Left hindlimb (tissue), 1 donor: Measurements from ENCODE around the gene GSN.
A peak's percentile ranks its signal among the peaks of the same experiment; 100 is the strongest.

Experiments
- DNase-seq: peaks from one replicate; pipeline ENCODE4 v3.0.0-alpha.2; 2018

The GSN gene

DNA sequence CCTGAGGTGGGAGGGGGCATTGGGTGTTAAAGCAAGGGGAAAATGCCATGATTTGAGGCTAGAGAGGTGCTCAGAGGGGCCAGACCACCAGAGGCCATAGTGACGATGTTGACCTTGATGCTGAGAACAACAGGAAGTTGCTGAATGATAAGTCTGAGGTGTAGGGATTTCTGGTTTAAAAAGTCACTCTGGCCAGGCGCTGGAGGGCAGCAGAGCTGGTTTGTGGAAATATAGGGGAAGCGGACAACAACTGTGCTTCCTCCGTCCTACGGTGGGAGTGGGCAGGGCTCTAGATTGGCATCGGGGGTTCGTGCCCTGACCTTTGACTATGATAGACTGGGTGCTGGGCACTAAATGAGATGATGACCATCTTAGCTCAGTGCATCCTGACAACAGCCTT, 57.4 kb downstream of the GSN start:
- no peak for DNase-seq

DNA sequence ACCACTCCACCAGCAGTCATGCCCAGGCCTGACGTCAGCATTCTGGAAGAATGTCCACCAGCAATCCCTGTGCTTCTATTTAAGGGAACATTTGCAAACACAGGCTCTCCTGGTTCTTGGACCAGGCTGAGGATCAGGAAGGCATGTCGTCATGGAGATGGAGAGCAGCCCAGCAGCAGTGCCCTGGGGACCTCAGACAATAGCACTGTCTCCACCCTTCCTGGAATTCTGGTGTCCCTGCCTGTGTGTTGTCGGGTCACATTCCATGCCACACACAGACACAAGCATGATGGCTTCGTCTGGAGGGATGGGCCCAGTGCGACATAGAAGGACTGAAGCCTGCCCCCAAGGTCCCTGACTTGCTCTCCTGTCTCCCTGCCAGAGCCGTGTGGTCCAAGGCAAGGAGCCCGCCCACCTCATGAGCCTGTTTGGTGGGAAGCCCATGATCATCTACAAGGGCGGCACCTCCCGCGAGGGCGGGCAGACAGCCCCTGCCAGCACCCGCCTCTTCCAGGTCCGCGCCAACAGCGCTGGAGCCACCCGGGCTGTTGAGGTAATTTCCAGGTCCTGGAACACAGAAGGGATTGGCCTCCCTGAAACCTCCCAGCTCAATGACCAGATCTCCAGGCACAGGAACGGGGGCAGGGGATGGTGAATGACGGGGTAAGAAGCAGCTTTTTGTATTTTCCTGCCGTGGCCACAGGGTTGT, 58.3 kb downstream of the GSN start:
- DNase-seq, result peak; percentile 89

DNA sequence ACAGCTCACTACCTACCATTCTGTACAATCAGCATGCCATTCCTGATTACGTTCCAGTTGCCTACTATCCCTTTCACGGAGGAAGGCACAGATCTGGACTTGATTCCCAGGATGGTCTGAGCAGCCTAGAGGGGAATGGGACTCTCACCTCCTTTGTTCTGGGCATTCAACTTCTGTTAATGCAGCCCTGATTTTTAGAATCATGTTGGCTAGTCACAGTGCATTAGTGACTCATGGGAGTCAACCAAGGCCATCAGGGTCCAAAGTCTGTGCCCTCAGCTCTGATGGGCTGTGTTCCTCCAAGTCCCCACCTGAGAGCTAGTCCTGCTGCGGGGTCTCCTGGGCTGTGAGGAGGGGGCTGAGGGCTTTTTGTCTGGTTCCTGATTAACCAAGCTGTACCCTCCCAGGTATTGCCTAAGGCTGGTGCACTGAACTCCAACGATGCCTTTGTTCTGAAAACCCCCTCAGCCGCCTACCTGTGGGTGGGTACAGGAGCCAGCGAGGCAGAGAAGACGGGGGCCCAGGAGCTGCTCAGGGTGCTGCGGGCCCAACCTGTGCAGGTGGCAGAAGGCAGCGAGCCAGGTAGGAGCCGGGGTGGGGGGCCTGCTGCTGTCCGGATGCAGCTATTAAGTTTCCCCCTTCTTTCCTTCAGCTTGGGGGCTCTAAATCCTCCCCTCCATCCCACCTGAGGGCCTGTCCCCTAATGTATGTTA, 59.1 kb downstream of the GSN start:
- no peak for DNase-seq

DNA sequence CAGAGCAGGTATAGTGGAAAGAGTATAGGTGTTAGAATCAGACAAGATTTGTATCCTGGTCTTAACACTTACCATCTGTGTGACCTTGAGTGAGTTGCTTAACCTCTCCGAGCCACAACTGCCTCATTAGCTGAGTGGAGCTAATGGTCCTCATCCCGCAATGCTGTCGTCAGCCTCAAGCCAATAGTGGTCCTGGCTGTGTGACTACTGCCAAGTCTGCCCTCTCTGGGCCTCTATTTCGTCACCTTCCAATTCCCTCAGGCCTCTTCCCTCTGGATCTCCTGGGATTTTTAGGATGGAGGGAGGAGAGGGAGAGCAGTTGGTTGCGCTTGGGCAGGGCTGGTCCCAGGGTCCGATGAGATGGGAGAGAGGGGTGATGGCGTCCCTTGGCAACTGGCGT, 60.5 kb downstream of the GSN start:
- no peak for DNase-seq

DNA sequence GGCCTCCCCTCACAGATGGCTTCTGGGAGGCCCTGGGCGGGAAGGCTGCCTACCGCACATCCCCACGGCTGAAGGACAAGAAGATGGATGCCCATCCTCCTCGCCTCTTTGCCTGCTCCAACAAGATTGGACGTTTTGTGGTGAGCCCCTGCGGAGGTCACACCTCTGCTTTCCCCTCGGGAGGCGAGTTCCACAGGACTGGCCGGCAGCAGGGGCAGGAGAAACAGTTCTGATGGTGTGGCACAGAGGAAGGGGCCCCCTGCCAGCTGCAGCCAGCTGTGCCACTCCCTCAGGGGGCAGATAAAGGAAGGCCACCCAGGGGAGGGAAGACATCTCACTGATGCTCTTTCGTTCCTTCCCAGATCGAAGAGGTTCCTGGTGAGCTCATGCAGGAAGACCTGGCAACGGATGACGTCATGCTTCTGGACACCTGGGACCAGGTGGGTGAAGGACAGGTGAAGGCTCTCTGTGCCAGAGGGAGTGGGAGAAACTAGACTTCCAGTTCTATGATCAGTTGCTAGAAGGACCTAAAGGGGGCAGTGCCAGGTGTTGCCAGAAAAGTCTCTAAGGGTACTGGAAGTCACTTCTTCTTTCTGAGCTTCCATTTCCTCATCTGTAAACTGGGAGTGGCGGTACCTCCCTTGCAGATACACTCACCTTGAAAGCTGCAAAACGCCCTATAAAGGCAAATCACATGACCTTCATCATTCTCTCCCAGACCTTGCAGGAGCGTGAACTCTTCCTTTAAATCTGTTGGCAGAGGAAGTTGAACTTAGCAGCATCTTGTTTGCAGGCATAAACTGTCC, 61.1 kb downstream of the GSN start:
- DNase-seq, result no peak

DNA sequence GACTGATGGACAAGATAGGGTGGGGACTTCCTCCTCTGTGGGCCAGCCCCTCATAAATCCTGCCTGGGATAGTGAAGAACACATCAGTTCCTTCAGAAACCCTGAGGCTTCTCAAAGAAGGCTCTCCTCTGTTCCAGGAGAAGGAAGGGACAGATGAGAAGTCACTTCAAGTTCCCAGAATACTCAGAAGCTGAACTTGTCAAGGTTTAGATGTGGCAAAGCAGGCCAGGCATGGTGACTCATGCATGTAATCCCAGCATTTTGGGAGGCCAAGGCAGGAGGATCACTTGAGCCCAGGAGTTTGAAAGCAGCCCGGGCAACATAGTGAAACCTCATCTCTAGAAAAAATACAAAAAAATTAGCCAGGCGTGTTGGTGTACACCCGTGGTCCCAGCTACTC, 63.6 kb downstream of the GSN start:
- no peak for DNase-seq

DNA sequence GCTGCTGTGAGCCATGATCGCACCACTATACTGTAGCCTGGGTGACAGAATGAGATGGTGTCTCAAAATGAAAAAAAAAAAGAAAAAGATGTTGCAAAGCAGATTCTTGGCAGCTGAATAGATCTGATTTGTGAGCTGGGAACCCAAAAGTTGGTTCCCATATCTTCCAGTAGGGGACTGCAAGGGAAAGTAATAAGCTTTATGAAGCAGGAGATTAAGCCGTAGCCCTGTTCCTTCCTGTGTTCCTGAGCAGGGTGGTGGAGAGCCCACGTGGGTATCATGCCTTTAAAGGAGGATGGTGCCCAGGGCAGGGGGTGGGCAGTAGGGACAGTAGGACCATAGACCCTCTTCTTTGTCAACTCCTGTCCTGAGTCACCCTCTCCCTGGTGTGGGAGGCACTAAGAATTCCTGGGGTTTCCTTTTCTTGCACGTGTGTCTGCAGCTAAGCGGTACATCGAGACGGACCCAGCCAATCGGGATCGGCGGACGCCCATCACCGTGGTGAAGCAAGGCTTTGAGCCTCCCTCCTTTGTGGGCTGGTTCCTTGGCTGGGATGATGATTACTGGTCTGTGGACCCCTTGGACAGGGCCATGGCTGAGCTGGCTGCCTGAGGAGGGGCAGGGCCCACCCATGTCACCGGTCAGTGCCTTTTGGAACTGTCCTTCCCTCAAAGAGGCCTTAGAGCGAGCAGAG, 64.2 kb downstream of the GSN start:
- no peak for DNase-seq

DNA sequence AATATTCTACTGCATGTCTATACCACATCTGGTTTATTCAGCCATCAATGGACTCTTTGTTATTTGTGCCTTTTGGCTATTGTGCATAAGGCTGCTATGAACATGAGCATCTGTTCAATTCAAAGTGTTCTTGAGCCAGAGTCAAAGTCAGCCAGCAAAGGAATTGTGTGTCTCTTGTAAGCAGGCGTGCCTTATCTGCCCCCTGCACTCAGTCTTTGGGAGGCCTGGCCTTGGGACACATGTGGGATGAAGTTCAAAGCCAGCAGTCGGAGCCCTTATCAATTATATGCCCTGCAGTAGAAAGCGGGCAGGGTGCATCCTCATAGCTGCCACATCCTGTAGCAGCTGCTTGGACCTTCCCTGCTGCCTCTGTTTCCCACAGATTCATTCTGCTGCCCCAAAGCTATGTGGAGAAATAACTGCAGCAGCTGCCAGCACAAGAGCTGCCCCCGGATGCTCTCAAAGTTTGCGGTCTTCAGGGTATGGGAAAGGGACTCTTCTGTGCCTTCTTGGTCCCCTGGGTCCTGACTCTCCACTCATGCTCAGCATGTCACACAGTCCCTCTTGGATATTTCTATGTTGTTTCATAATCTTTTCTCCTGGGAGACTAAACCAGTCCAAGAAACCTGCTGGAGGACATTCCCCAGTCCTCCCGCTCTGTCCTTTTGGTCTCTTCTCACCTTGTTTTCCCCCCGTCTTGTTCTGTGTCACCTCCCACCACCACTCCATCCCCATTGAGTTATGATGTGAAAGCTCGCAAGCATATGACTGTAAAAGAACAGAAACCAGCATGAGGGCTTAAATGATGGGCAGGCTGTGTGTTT, 66.2 kb downstream of the GSN start:
- no peak for DNase-seq

DNA sequence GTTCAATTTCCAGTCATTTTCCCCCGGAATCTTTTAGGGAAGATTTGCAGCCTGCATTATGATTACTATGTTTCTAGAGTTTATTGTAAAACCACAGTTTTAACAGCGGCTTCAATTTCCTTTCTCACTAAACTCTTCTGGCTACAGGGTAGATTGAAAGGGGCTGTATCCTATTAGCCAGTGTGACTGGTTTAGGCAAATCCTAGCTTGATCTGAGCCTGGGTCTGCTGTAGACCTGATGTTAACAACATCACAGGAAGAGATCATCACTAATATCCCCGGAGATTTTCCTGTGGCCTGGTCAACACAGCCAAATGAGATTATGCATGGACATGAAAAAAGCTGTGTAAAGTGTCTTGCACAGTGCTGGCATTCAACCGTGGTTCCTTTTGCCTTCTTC, 68.7 kb downstream of the GSN start:
- DNase-seq, result no peak

DNA sequence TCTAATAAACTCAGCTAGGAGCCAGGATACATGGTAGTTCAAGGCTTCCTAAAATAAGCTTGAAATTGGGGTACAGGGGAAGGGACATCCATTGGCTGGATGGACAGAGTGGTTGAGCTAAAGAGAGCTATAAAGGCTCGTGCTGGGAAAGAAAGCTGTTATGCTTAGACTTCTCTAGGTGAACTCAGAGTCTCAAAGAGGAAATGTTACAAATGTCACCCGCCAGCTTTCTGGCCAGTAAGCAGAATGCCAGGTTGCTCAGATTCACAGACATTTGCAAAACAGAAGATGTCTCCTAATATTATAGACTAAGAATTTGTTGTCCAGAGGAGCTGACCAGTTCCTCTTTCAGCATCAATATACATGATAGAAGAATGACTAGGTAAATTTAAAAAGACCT, 71.5 kb downstream of the GSN start:
- no peak for DNase-seq

DNA sequence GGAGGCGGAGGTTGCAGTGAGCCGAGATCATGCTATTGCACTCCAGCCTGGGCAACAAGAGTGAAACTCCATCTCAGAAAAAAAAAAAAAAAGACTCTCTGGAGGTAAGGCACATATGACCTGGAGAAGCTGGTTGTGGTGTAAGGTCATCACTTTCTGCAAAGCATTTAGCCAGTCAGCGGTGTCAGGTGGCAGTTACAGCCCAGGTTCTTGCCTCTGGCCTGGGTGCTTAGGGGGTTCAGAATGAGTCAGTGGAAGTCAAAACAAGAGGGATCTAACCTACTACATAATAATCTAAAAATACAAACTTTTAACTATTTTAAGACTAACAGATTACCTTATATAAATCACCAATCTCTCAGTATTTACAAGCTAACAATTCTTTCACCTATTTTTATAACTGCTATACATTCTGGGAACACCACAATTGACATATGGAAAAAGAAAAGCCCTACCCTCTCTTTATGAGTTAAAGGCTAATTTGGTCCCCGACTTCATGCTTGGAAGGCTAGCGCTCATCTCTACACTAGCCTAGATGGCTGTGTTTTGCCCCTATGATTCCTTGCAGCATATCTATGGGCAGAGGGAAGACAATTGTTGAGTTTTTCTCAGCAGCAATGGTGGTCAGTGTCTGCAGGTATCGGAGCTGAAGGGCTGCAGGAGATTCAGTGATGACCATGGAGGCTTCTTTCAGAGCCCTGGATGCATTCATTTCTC, 72.9 kb downstream of the GSN start:
- DNase-seq, result no peak

DNA sequence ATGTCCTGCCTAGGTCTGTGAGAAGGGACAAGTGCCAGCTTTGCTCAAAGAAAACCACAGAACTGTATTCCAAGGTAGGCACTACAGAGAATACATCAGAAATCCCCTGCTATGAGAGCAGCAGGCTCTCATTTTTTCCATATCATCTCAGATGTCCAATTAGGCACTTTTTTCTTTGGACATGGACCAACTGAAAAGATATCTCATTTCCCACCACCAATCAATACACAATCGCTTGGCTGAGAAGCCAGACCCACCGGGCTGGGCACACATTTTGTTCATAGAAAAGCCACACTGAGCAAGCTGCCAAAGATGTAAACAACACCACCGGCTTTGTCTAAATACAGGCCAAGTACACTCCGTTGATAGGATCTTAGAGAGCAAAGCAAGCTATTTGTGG, 76.2 kb downstream of the GSN start:
- no peak for DNase-seq

DNA sequence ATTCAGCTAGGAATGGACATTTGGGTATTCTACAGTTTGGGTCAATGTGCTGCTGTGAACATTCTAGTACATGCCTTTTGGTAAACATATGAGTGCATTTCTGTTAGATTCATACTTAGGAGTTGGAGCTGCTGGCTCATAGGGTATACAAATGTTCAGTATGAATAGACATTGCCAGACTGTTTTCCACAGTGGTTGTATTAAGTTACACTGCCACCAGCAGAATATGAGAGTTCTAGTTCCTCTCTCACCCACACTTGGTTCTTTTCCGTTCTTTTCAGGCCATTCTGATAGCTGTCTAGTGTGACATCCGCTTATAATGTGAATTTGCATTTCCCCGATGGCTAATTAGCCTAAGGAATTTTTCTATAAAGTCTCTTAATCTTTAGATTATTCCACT, 77.1 kb downstream of the GSN start:
- DNase-seq, result no peak

DNA sequence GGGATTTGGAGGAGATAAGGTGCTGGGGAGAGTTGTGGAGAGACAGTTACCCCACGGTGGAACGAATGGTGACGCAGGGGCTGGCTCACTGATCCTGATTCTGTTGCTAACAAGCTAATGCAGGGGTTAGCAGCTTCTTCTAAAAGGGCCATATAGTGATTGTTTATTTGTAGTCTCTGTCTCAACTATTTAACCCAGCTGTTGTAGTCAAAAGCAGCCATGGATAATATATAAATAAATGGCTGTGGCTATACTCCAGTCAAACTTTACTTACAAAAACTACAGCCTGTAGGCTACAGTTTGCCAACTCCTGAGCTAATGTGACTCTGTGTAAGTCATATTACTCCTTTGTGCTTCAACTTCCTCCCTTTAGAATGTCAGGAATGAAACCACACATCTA, 80.3 kb downstream of the GSN start:
- no peak for DNase-seq

DNA sequence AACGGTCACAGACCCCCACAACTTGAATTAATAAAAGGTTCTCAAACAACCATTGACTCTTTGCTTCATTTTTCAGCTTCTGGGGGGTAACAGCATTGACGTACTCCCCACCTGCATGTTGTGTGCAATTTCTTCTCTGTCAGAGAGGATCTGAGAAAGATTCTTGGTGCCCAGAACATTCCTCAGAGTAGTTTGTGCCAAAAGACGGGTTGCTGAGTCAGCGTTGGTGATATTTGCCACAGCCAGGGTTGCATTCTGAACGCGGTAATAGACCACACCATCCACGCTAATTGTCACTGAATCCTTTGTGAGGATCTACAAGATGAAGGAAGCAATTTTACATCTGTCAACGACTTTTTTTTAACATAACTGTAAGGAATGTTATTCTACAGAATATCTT, 81.0 kb downstream of the GSN start:
- DNase-seq, result no peak

DNA sequence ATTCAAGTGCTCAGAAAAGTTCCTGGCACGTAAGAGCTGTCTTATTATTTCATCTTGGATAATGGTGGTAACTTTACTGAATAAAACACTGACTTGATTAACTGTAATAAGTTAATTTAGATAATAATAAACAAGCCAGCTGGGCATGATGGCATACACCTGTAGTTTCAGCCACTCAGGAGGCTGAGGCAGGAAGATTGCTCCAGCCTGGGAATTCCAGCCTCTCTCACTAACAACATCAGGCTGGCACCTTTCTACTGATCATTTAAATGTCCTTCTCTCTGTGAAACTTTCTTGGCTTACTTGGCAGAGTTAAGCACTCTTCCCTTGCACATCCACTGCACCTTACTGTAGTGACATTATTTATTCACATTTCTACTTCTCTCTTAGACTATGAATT, 82.1 kb downstream of the GSN start:
- no peak for DNase-seq

DNA sequence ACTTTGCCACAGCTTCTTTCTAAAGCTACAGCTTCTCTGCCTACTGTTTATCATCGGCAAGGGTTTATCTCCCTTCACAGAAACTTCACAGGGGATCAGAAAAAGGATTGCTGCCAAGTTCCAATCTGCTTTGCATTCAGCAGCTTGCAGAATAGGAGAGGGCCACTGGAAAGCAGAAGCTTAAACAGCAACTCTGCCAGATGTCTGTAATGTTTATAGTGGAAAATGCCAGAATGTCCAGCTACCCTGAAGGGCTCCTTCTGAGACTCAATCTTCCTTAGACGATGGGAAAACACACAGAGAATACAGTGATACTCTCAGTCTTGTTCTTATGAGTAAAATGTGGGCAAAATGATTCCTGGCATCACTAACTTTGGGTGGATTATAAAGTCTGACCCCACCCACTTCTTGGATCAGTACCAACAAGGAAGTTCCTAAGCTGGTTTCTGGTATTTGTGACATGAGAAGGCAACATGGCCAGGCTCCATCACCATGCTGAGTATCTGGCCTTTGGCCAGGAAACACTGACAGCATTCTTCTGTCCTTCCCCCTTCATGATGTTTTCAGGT, 83.1 kb downstream of the GSN start:
- DNase-seq, result peak; percentile 87

DNA sequence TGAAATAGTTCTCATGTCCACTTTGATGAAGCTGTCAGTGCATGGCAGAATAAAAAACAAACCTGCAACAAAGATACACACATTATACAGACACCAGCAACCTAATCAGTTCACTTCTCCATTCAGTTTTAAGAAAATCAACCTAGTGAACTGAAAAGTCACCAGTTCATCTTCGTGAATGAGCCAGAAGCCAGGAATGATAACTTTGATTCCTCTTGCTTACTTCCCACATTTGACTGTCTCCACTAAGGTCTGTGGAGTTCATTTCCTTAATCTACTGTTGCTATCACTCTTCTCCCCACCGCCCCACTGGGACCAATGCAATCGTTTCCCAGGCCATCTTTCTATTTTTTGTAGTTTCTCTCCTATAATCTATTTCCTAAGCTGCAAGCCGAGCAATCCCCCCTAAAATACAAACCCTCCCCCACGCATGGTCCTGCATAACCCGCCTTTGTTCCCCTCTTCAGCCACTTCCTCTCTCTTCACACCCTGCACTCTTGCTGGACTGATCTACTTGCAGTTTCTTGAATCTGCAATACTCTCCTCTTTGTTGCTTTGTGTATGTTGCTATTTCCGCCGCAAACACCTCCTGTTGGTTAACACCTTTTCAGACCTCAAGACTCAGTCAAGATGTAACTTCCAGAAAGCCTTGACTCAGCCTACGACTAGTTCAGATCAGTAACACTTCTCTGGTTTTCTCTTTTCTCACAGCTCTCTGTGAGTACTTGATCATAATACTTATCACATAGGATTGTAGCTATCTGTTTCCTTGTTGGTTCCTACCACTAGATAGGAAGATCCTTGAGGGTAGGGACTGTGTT, 85.5 kb downstream of the GSN start:
- DNase-seq, result no peak

DNA sequence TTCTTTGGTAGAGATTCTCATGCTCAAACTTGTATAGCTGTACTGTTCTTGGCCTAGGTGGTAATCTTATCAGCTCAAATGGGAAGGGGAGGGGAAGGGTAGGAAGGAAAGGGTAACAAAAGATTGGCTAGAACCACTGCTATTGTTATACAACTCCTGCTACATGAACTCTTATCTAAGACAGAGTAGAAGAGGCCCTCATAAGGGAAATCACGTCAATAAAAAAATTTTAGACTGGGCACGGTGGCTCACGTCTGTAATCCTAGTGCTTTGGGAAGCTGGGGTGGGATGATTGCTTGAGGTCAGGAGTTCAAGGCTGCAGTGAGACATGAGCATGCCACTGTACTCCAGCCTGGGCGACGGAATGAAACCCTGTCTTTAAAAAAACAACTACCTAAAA, 86.2 kb downstream of the GSN start:
- no peak for DNase-seq

DNA sequence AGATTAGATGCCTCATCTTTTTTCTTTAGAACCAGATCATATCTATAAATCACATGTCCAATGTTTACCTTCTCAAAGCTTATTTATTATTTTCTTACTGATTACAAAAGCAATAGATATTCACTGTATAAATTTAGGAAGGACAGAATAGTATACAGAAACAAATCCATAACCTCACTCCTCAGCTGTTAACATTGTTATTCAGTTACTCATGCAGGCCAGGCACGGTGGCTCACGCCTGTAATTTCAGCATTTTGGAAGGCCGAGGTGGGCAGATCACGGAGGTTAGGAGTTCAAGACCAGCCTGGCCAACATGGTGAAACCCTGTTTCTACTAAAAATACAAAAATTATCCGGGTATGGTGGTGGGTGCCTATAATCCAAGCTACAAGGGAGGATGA, 86.8 kb downstream of the GSN start:
- DNase-seq, result no peak

DNA sequence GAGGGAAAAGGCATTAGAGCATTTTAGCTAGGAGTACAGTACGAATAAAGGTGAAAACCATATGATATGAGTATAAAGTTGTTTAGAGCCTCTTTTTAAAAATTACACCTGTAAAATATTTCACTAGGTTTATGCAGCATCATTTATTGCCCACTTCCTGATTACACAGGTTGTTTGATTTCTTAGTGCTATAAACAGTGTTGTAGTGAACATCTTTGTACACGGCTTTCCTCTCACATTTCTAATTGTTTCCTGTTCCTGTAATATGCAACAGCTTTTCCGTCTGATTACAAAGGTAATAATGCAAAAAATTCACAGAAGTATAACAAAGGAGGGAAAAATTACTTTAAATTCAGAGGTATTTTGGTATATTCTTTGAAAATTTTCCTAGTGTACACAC, 89.0 kb downstream of the GSN start:
- DNase-seq, result no peak
